Fibroblast of villous mesenchyme (primary cell): ENCODE results near the gene LRRC3C. TPM values are rescaled to one million over a fixed set of nuclear protein-coding genes. Genes with fewer than 3 reads are reported as not detected.

Source experiments
- DNase-seq: peaks from one replicate; pipeline ENCODE4 v3.0.0-alpha.2; 2010; ENCODE audit warnings: low read depth
- H3K4me3 ChIP-seq: 2 replicates; pipeline ENCODE4 v1.5.1; 2011; ENCODE audit warnings: low read depth, mild to moderate bottlenecking, low read length
- total RNA-seq: library from RNA; depleted of rRNA; stranded (reverse); fragments of >200 nt; gene quantifications from 2 replicates; pipeline ENCODE4 v1.2.3, GENCODE V29; 2012
- TF ChIP-seq, protein P1 (sequence below): IDR thresholded peaks from 2 replicates; pipeline ENCODE4 v1.5.1; 2012; ENCODE audit warnings: low read depth, mild to moderate bottlenecking, low read length; ENCODE audit not compliant: insufficient read depth

Gene LRRC3C
- total RNA-seq, 1 donor, result not detected

- DNase-seq, result no peak
- TF ChIP-seq, protein P1, sequence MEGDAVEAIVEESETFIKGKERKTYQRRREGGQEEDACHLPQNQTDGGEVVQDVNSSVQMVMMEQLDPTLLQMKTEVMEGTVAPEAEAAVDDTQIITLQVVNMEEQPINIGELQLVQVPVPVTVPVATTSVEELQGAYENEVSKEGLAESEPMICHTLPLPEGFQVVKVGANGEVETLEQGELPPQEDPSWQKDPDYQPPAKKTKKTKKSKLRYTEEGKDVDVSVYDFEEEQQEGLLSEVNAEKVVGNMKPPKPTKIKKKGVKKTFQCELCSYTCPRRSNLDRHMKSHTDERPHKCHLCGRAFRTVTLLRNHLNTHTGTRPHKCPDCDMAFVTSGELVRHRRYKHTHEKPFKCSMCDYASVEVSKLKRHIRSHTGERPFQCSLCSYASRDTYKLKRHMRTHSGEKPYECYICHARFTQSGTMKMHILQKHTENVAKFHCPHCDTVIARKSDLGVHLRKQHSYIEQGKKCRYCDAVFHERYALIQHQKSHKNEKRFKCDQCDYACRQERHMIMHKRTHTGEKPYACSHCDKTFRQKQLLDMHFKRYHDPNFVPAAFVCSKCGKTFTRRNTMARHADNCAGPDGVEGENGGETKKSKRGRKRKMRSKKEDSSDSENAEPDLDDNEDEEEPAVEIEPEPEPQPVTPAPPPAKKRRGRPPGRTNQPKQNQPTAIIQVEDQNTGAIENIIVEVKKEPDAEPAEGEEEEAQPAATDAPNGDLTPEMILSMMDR, result no peak
- H3K4me3 ChIP-seq, result no peak overlapping the region
Observed at GRCh38 chr17:39960524-39961041, 33.1 kb downstream of the LRRC3C start.

DNA sequence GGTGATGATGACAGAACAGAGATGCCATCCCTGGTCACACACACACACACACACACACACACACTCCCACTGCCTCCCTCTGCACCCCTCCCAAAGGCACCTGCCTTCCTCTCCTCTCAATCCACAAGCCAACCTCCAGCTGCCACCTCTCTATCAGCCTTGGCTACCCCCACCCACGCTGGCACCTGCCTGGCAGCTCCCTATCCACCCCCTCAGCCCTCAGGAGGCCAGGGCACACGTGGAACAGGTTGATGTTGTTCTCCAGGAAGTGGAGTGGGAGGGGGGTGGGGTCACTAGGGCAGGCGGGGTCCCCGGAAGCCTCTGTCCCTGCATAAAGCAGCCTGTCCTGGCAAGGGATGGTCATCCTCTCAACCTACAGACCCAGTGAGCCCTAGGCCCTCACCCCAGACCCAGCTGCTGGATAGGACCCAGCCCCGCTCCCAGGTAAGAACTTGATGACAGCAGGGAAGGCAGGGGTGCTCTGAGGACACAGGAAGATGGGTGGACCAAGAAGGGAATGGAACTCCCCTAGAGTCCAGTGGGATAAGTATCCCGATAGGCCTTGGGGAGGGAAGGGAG, 35.2 kb downstream of the LRRC3C start, which contains the start of gene GSDMA:
GSDMA (plus strand) TSS at position 363 of the 579 bp plus-strand sequence. CDS start 2,684 bp downstream, outside the sequence.
- no peak for DNase-seq
- TF ChIP-seq, protein P1, result no peak
- no peak within 1 kb of the TSS for H3K4me3 ChIP-seq

- TF ChIP-seq, protein P1, result no peak
- no peak for DNase-seq
- no peak overlapping the region for H3K4me3 ChIP-seq
Observed at GRCh38 chr17:39963829-39964228, 36.3 kb downstream of the LRRC3C start.

GRCh38 chr17:39965017-39965699, 37.6 kb downstream of the LRRC3C start:
- no peak overlapping the region for H3K4me3 ChIP-seq
- TF ChIP-seq, protein P1, result no peak
- DNase-seq, result peak; percentile 20

- TF ChIP-seq, protein P1, result no peak
Observed at GRCh38 chr17:39966771-39967170, 39.2 kb downstream of the LRRC3C start.

DNA sequence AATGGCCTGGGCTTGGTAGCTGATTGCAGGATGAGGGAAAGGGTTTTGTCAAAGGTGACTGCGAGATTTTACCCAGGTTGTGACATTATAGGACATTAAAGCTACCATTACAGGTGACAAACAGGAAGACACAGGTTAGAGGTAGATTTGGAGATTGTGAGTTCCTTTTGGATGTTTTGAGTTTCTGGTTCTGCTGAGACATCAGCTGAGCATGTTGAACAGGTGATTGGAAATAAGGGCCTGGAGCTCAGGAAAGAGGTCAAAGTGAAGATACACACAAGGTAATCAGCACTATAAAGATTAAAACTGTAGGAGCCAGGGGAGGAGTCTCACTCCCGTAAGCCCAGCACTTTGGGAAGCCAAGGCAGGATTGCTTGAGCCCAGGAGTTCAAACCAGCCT, 41.2 kb downstream of the LRRC3C start:
- H3K4me3 ChIP-seq, result no peak overlapping the region
- no peak for DNase-seq
- TF ChIP-seq, protein P1, result no peak

More at GRCh38 chr17:39966771-39967170, 39.2 kb downstream of the LRRC3C start:
- no peak overlapping the region for H3K4me3 ChIP-seq
- no peak for DNase-seq
